OCI-LY1 (cell line): Measurements from ENCODE around the gene SYNPO2.

Experiments used
- H2AFZ ChIP-seq: fragments of 200-600 bp; sonication (generic), shearing (Covaris generic); 2 replicates; pipeline ENCODE4 v1.6.0; 2014; ENCODE audit warnings: antibody characterized with exemption, mild to moderate bottlenecking, low read length
- H3F3A ChIP-seq: fragments of 200-600 bp; sonication (generic), shearing (Covaris generic); 2 replicates; pipeline ENCODE4 v1.6.0; 2014; ENCODE audit warnings: mild to moderate bottlenecking, antibody characterized with exemption, low read length, moderate library complexity; ENCODE audit not compliant: insufficient read depth
- H3K27ac ChIP-seq: fragments of 200-600 bp; sonication (generic); 2 replicates; pipeline ENCODE4 v1.5.1; 2014; ENCODE audit warnings: low read length, mixed run types, mild to moderate bottlenecking, low read depth; ENCODE audit not compliant: poor library complexity, severe bottlenecking
- H3K27me3 ChIP-seq: fragments of 200-600 bp; sonication (generic); 2 replicates; pipeline ENCODE4 v1.6.0; 2014; ENCODE audit warnings: antibody characterized with exemption, mild to moderate bottlenecking, low read length, moderate library complexity; ENCODE audit not compliant: insufficient read depth
- H3K36me3 ChIP-seq: fragments of 200-600 bp; sonication (generic); 2 replicates; pipeline ENCODE4 v1.6.1; 2014; ENCODE audit warnings: mild to moderate bottlenecking, antibody characterized with exemption, low read length, moderate library complexity, mixed read lengths; ENCODE audit not compliant: insufficient read depth
- H3K4me1 ChIP-seq: fragments of 200-600 bp; sonication (generic); 2 replicates; pipeline ENCODE4 v1.5.1; 2014; ENCODE audit warnings: mild to moderate bottlenecking, low read length, moderate library complexity; ENCODE audit not compliant: insufficient read depth, severe bottlenecking
- H3K4me2 ChIP-seq: fragments of 200-600 bp; sonication (generic), shearing (Covaris generic); 2 replicates; pipeline ENCODE4 v1.6.1; 2014; ENCODE audit warnings: low read length
- H3K4me3 ChIP-seq: fragments of 200-600 bp; sonication (generic); 2 replicates; pipeline ENCODE4 v1.5.1; 2014; ENCODE audit warnings: low read length, low read depth, mild to moderate bottlenecking, mixed read lengths; ENCODE audit not compliant: poor library complexity, severe bottlenecking
- H3K79me2 ChIP-seq: fragments of 200-600 bp; shearing (Covaris generic); 2 replicates; pipeline ENCODE4 v1.6.1; 2016; ENCODE audit warnings: mixed run types, low read length, mixed read lengths; ENCODE audit not compliant: insufficient read depth
- H3K9ac ChIP-seq: fragments of 200-600 bp; sonication (generic), shearing (Covaris generic); 2 replicates; pipeline ENCODE4 v1.6.1; 2014; ENCODE audit warnings: mild to moderate bottlenecking, low read length, mixed read lengths
- H3K9me2 ChIP-seq: fragments of 200-600 bp; sonication (generic), shearing (Covaris generic); 2 replicates; pipeline ENCODE4 v1.6.1; 2014; ENCODE audit warnings: low read depth, mild to moderate bottlenecking, low read length, mixed read lengths
- H3K9me3 ChIP-seq: fragments of 200-600 bp; shearing (Covaris generic); 2 replicates; pipeline ENCODE4 v1.6.1; 2014; ENCODE audit warnings: low read length, mixed read lengths
- H4K20me1 ChIP-seq: fragments of 200-600 bp; sonication (generic), shearing (Covaris generic); 2 replicates; pipeline ENCODE4 v1.6.0; 2016; ENCODE audit warnings: mild to moderate bottlenecking, low read length; ENCODE audit not compliant: insufficient read depth
- EZH2 ChIP-seq: fragments of 200-600 bp; sonication (generic), shearing (Covaris generic); IDR thresholded peaks from 2 replicates; pipeline ENCODE4 v1.8.0; 2017; ENCODE audit warnings: borderline replicate concordance, mixed run types, mild to moderate bottlenecking, antibody characterized with exemption, low read length, moderate library complexity, mixed read lengths
- TF ChIP-seq, protein P1 (sequence below): fragments of 200-600 bp; sonication (generic), shearing (Covaris generic); IDR thresholded peaks from 2 replicates; pipeline ENCODE4 v1.5.1; 2017; ENCODE audit warnings: mild to moderate bottlenecking, antibody characterized with exemption, low read length, moderate library complexity, mixed read lengths

Gene SYNPO2

DNA sequence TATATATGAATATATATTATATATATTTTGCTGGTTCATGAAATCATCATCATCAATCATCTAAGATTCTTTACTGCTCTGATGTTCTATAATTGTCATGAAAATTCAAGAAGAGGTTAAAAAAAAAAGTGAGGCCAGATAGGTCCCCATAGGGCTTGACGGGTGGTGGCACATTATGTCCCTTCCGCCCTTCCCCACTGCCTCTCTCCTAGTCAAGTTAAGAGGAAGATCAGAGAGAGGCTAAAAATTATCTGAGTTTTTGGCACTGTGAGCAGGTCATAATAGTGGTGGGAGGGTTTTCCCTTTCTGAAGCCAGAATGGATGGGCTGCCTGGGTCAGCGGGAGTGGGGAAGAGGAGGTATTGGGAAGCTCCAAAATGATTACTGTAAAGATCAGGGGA lies 5.4 kb downstream of the SYNPO2 start:
- Histone ChIP-seq H3K4me2 (no peak overlapping the region), H4K20me1 (no peaks in the 10 kb centered on the region), H2AFZ (no peak overlapping the region), H3K27me3 (no peaks in the 10 kb centered on the region), H3K27ac (no peak overlapping the region), H3K9ac (no peak overlapping the region), H3K36me3 (no peaks in the 10 kb centered on the region), H3K79me2 (no peaks in the 10 kb centered on the region), H3F3A (no peaks in the 10 kb centered on the region), H3K9me2 (no peaks in the 10 kb centered on the region), H3K4me3 (no peak overlapping the region), H3K9me3 (no peaks in the 10 kb centered on the region), H3K4me1 (no peaks in the 10 kb centered on the region)
- no peak for TF ChIP-seq EZH2
- TF ChIP-seq, protein P1, sequence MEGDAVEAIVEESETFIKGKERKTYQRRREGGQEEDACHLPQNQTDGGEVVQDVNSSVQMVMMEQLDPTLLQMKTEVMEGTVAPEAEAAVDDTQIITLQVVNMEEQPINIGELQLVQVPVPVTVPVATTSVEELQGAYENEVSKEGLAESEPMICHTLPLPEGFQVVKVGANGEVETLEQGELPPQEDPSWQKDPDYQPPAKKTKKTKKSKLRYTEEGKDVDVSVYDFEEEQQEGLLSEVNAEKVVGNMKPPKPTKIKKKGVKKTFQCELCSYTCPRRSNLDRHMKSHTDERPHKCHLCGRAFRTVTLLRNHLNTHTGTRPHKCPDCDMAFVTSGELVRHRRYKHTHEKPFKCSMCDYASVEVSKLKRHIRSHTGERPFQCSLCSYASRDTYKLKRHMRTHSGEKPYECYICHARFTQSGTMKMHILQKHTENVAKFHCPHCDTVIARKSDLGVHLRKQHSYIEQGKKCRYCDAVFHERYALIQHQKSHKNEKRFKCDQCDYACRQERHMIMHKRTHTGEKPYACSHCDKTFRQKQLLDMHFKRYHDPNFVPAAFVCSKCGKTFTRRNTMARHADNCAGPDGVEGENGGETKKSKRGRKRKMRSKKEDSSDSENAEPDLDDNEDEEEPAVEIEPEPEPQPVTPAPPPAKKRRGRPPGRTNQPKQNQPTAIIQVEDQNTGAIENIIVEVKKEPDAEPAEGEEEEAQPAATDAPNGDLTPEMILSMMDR: no peak

DNA sequence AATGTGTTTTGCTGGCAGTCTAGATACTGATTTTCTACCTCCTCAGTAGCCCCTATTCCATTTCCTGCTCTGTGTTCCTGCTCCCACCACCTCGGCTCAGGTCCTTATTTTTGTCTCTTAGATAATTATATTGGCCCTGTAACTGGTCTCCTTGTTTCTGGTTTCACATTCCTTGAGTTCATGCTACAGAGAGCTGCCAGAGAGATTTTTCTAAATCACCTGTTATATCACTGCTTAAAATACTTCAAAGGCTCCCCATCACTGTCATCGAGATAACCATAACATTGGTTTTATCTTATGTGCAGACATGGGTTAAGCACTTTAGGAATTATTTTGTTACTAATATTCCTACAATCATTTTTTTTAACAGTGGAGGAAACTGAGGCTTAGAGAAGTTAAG lies 9.6 kb downstream of the SYNPO2 start:
- Histone ChIP-seq H3K27me3 (no peaks in the 10 kb centered on the region), H3K9ac (no peak overlapping the region), H3K36me3 (no peaks in the 10 kb centered on the region), H3F3A (no peaks in the 10 kb centered on the region), H3K9me2 (no peaks in the 10 kb centered on the region), H3K4me1 (no peaks in the 10 kb centered on the region), H3K4me2 (no peak overlapping the region), H3K27ac (no peak overlapping the region), H2AFZ (no peak overlapping the region), H4K20me1 (no peaks in the 10 kb centered on the region), H3K4me3 (no peak overlapping the region), H3K9me3 (no peaks in the 10 kb centered on the region), H3K79me2 (no peaks in the 10 kb centered on the region)
- no peak for TF ChIP-seq EZH2
- TF ChIP-seq, protein P1: no peak

DNA sequence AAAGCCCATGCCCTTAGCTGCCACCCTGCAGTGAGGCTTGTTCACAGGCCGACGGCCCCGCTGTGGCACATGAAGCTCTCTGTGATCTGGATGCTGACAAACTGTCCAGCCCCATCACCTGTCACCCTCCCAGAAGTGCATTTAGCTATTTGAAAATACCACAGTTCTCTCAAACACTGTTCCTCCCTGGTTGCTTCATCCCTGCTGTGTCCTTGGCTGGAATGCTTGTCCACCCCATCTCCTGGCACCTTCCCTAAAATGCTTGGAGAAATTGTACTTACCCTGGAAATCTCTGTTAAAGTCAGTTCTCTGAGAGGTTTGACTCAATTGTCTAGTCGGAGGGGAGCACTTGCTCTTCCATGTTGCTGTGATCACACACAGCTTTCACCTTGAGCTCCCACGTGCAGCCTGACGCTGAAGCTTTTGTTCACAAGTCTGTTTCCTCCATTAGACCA lies 10.1 kb downstream of the SYNPO2 start:
- TF ChIP-seq, protein P1: no peak
- no peak for TF ChIP-seq EZH2
- no peaks in the 10 kb centered on the region for H3K9me2 ChIP-seq
- H3K9me3 ChIP-seq: no peaks in the 10 kb centered on the region
- H3K4me1 ChIP-seq: no peaks in the 10 kb centered on the region
- no peaks in the 10 kb centered on the region for H3K27me3 ChIP-seq
- no peak overlapping the region for H2AFZ ChIP-seq
- H3F3A ChIP-seq: no peaks in the 10 kb centered on the region
- no peaks in the 10 kb centered on the region for H4K20me1 ChIP-seq
- no peak overlapping the region for H3K4me3 ChIP-seq
- no peak overlapping the region for H3K9ac ChIP-seq
- no peaks in the 10 kb centered on the region for H3K36me3 ChIP-seq
- H3K27ac ChIP-seq: no peak overlapping the region
- no peaks in the 10 kb centered on the region for H3K79me2 ChIP-seq
- no peak overlapping the region for H3K4me2 ChIP-seq
